Uterus (tissue), 4 donors: ENCODE results near the gene MRPL38. TPM values are rescaled to one million over a fixed set of nuclear protein-coding genes. Genes with fewer than 3 reads are reported as not detected.
"Not testable (repeated sequence)": the region's sequence is repeated elsewhere in the genome, so short reads cannot be mapped to it uniquely, and the experiment has no call there.

Experiments used
- DNase-seq, 2 donors: peaks; one replicate each; pipeline ENCODE4 v3.0.0-alpha.2; 2019 to 2020
- H3K27ac ChIP-seq, 2 donors: fragments of 200-600 bp; sonication (generic); 1 replicate in 1 of 2; 2 replicates in 1 of 2; pipeline ENCODE4 v1.5.1; 2016 to 2018
- H3K27me3 ChIP-seq, 2 donors: fragments of 200-600 bp; sonication (generic); one replicate each; pipeline ENCODE4 v1.5.1; 2018 to 2019; ENCODE audit warnings: control low read depth in 1 of 2
- H3K36me3 ChIP-seq, 2 donors: fragments of 200-600 bp; sonication (generic); one replicate each; pipeline ENCODE4 v1.5.1; 2019; ENCODE audit warnings: control low read depth in 1 of 2
- H3K4me1 ChIP-seq, 2 donors: fragments of 200-600 bp; sonication (generic); one replicate each; pipeline ENCODE4 v1.5.1; 2018 to 2019; ENCODE audit warnings: control low read depth in 1 of 2
- H3K4me3 ChIP-seq, 2 donors: fragments of 200-600 bp; sonication (generic); 1 replicate in 1 of 2; 2 replicates in 1 of 2; pipeline ENCODE4 v1.5.1; 2018 to 2019; ENCODE audit warnings: mild to moderate bottlenecking in 1 of 2
- H3K9me3 ChIP-seq, 2 donors: fragments of 200-600 bp; sonication (generic); one replicate each; pipeline ENCODE4 v1.5.1; 2019; ENCODE audit warnings: control low read depth in 1 of 2
- CTCF ChIP-seq, 4 experiments: fragments of 200-600 bp in 2 of 4; fragments of 450-650 bp in 2 of 4; sonication (generic) in 2 of 4; IDR thresholded peaks; one replicate each; pipeline ENCODE4 v1.5.1; 2016 to 2019; ENCODE audit warnings: antibody characterized with exemption in 4 of 4, mild to moderate bottlenecking in 2 of 4, moderate library complexity in 1 of 4
- POLR2A ChIP-seq, 2 donors: fragments of 450-650 bp; IDR thresholded peaks; one replicate each; pipeline ENCODE4 v1.6.1; 2016; ENCODE audit warnings: antibody characterized with exemption in 2 of 2, mild to moderate bottlenecking in 1 of 2, moderate library complexity in 1 of 2
- intact Hi-C: fragments of 100-400 bp; cut with DNase I; formaldehyde crosslinking; loops from one replicate; pipeline ENCODE4 v1.15.1; 2023; ENCODE audit warnings: low total_unique reads
- total RNA-seq, 4 donors: library from RNA; depleted of rRNA in 3 of 4; stranded (reverse); fragments of >200 nt in 3 of 4; gene quantifications; one replicate each; pipeline versions ENCODE4 v1.1.0 to v1.2.4, GENCODE V29; 2014 to 2023
- donor health status: DM: yes; HTN: yes; CAD: no.

MRPL38 gene
- total RNA-seq, 4 donors from 2014 or later = 32.3 to 99.8 (median 47.8) TPM

GRCh38 chr17:75873587-75874322 is 30.9 kb downstream of the MRPL38 start:
- no peak overlapping the region for H3K4me3 ChIP-seq
- intact Hi-C loops = no loop called here

DNA sequence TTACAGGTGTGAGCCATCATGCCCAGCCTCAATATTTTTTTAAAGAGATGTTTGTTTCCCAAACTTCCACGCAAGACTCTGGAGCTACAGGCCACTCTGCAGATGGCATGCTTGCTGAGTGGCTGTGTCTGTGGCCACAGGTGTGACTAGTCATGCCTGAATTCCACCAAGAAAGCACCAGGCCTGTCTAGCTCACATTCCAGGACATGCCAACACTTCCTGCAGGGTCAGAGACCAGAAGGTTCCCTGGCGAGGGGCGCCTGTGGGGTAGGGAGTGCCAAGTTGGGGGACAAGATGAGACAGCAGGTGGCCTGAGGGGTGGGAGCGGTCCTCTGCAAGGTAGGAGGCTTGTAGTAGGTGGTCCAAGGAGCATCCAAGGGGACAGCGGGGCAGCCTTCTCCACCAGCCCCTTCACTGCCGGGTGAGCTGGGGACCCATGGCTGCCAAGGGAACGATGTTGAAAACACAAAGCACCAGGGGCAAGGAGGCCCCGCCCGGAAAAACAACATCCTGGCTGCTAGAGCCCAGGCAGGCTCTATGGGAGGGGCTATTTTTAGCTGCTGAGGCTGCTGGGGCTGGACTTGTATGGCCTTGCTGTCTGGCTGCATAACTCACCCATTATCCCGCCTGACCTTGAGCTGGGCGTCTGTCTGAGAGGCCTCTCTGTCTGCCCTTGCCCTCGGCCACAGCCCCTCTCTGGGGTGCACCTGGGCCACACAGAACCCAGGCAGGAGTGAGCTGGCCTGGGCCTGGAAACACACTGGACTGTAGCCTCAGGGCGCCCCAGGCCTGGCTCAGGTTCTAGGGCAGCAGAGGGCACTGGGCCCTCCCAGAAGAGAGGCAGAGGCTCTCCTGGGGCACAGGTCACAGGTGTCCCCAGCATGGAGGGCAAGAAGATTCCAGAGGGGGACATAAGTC is 32.0 kb downstream of the MRPL38 start:
- peak; percentile 83 to 89 for DNase-seq
- intact Hi-C loops = no loop called here
- peak in 1 of 4 experiments; percentile 8 for TF ChIP-seq CTCF (IDR thresholded peaks at IDR 0.05)
- peak in 1 of 2 donors; percentile 32 for TF ChIP-seq POLR2A (IDR thresholded peaks at IDR 0.05)
- H3K27me3 ChIP-seq = no peaks in the 10 kb centered on the region
- peak overlapping the region; percentile 98 to 99 for H3K27ac ChIP-seq
- H3K4me1 ChIP-seq = peaks cover 19 to 43% of the 10 kb centered on the region in 2 donors
- H3K36me3 ChIP-seq = no peaks in the 10 kb centered on the region
- H3K4me3 ChIP-seq = no peak overlapping the region
- H3K9me3 ChIP-seq = no peaks in the 10 kb centered on the region

More at GRCh38 chr17:75873587-75874322, 30.9 kb downstream of the MRPL38 start:
- H3K36me3 ChIP-seq = no peaks in the 10 kb centered on the region
- no peak for TF ChIP-seq POLR2A (IDR thresholded peaks at IDR 0.05)
- no peak for TF ChIP-seq CTCF (IDR thresholded peaks at IDR 0.05)
- no peaks in the 10 kb centered on the region for H3K9me3 ChIP-seq
- no peaks in the 10 kb centered on the region for H3K27me3 ChIP-seq
- H3K4me1 ChIP-seq = peaks cover 19 to 43% of the 10 kb centered on the region in 2 donors
- H3K27ac ChIP-seq = peak overlapping the region; percentile 98 to 99
- DNase-seq = no peak

- H3K27me3 ChIP-seq, DNase-seq, H3K9me3 ChIP-seq, intact Hi-C loops, H3K36me3 ChIP-seq: not testable (repeated sequence)
- Histone ChIP-seq H3K4me1 (peaks cover 7 to 26% of the 10 kb centered on the region in 2 donors), H3K4me3 (peak overlapping the region in 1 of 2 donors; percentile 25), H3K27ac (peak overlapping the region; percentile 87 to 99)
Observed at GRCh38 chr17:75870228-75870627, 34.5 kb downstream of the MRPL38 start.

DNA sequence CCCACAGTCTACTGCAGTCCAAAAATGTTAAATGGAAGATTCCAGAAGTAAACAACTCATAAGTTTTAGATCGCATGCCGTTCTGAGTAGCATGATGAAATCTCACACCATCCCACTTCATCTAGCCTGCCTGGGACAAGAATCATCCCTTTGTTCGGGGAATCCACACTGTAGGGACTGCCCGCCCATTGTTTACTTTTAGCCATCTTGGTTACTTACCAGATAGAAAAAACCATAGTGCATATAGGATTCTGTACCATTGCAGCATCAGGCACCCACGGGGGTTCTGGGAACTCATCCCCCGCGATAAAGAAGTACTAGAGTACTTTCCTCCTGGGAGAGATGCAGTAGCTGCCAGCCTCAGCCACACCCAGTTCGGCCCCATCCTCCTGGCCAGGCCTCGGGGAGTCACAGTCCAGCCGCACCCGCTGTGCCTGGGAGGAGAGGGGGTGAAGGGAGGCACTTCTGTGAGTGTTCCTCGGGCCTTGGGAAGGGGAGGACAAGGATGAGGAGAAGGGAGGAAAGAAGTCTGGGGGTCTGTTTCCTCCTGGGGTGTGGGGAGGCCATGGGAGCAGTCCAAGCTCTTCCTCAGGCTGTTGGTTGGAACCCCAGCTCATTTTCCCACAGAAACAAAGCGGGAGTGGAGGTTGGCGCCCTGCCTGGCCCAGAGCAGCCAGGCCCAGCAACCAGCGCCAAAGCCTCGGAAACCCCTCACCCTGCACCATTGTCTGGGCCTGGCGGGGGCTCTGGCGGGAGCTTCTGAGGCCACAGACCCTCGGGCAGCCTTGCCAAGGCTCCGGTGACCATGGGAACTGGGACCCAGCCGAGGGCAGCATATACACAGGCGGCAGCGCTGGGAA is 35.2 kb downstream of the MRPL38 start:
- H3K36me3 ChIP-seq = no peaks in the 10 kb centered on the region
- intact Hi-C loops = no loop called here
- no peaks in the 10 kb centered on the region for H3K9me3 ChIP-seq
- H3K4me3 ChIP-seq = peak overlapping the region; percentile 8 to 25
- H3K4me1 ChIP-seq = peaks cover 7 to 20% of the 10 kb centered on the region in 2 donors
- DNase-seq = peak in 1 of 2 donors; percentile 75
- peak overlapping the region; percentile 87 to 99 for H3K27ac ChIP-seq
- no peaks in the 10 kb centered on the region for H3K27me3 ChIP-seq
- TF ChIP-seq CTCF (IDR thresholded peaks at IDR 0.05) (no peak), POLR2A (IDR thresholded peaks at IDR 0.05) (no peak)

DNA sequence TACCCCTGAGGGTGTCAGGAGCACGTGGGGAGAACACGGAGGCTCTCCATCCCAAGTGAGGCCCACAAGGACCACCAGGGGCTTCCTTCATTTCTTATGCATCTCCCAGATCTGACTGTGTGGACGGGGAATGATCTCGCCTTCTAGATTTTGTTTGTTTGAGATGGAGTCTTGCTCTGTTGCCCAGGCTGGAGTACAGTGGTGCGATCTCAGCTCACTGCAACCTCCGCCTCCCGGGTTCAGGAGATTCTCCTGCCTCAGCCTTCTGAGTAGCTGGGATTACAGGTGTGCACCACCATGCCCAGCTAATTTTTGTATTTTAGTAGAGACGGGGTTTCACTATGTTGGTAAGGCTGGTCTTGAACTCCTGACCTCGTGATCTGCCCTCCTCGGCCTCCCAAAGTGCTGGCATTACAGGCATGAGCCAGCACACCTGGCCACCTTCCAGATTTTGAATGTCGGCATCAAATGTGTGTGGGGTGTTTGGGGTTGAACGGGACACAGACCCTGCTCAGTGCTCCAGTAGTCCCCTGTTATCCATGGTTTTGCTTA is 35.9 kb downstream of the MRPL38 start:
- intact Hi-C loops, H3K4me3 ChIP-seq, H3K36me3 ChIP-seq, H3K27me3 ChIP-seq, H3K9me3 ChIP-seq, DNase-seq: not testable (repeated sequence)
- Histone ChIP-seq H3K27ac (peak overlapping the region; percentile 87 to 99), H3K4me1 (peaks cover 7 to 14% of the 10 kb centered on the region in 2 donors)

DNA sequence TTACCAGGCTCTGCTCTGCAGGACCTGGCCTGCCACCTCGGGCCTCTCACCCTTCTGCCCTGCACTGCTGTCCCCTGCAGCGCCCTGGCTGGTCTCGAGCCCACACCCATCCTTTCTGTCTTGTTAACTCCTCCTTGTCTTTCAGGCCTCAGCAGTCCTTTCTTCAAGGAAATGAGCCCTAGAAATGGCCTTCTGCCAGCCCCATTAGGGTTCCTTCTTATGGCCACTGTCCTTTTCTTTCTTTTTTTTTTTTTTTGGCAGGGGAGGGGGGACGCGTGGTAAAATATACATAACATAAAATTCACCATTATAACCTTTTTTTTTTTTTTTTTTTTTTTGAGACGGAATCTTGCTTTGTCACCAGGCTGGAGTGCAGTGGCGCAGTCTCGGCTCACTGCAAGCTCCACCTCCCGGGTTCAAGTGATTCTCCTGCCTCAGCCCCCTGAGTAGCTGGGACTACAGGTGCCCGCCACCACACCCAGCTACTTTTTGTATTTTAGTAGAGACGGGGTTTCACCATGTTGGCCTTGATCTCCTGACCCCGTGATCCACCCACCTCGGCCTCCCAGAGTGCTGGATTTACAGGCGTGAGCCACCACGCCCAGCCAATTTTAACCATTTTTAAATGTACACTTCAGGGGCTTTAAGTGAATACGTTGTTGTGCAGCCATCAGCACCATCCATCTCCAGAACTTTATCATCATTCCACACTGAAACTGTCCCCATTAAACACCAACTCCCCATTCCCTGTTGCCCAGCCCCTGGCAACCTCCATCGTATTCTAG is 39.1 kb downstream of the MRPL38 start:
- H3K4me3 ChIP-seq, H3K9me3 ChIP-seq, H3K27me3 ChIP-seq, DNase-seq, H3K36me3 ChIP-seq, intact Hi-C loops, H3K4me1 ChIP-seq: not testable (repeated sequence)
- peak overlapping the region; percentile 76 to 81 for H3K27ac ChIP-seq

- DNase-seq, intact Hi-C loops, H3K4me3 ChIP-seq, H3K36me3 ChIP-seq, H3K27me3 ChIP-seq, H3K4me1 ChIP-seq, H3K9me3 ChIP-seq: not testable (repeated sequence)
- H3K27ac ChIP-seq = peak overlapping the region; percentile 76 to 81
Observed at GRCh38 chr17:75864887-75865286, 39.8 kb downstream of the MRPL38 start.
